ENCODE measurements around the gene CLSTN1. TPM values are rescaled to one million over a fixed set of nuclear protein-coding genes. Genes with fewer than 3 reads are reported as not detected.

The CLSTN1 gene
- total RNA-seq, 1 donor from 2014 or later = 75.4 TPM

DNA sequence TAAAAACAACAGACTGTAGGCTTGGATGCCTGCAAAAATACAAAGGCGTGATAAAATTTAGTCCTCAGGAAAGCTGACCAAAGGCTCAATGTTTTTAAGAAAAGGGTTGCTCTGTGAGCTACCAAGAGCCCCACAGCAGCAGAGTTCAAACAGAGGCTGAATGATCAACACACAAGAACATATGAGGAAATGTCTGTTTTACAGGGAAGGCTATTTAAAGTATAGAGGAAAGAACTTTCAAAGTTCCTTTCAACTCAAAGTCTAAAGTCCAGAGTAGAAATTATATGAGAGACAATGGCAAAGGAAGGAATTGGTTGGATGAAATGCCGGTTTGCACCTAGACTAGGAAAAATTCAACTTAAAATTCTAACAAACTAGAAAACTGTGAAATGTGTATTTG is 8.6 kb downstream of the CLSTN1 start:
- no peak overlapping the region for H3K27ac ChIP-seq
- peaks cover 16% of the 10 kb centered on the region for H3K4me1 ChIP-seq
- H3K9me3 Mint-ChIP-seq = peaks cover 3% of the 10 kb centered on the region
- H3K27me3 Mint-ChIP-seq (ENCODE audit: insufficient read depth, low read depth) = peaks cover 2% of the 10 kb centered on the region
- H3K27me3 ChIP-seq = no peaks in the 10 kb centered on the region
- H3K27ac Mint-ChIP-seq = no peak overlapping the region
- no peak for TF ChIP-seq EZH2 (IDR thresholded peaks at IDR 0.05)
- TF ChIP-seq EZH2phosphoT487 (IDR thresholded peaks at IDR 0.05) = no peak
- TF ChIP-seq, protein P1, sequence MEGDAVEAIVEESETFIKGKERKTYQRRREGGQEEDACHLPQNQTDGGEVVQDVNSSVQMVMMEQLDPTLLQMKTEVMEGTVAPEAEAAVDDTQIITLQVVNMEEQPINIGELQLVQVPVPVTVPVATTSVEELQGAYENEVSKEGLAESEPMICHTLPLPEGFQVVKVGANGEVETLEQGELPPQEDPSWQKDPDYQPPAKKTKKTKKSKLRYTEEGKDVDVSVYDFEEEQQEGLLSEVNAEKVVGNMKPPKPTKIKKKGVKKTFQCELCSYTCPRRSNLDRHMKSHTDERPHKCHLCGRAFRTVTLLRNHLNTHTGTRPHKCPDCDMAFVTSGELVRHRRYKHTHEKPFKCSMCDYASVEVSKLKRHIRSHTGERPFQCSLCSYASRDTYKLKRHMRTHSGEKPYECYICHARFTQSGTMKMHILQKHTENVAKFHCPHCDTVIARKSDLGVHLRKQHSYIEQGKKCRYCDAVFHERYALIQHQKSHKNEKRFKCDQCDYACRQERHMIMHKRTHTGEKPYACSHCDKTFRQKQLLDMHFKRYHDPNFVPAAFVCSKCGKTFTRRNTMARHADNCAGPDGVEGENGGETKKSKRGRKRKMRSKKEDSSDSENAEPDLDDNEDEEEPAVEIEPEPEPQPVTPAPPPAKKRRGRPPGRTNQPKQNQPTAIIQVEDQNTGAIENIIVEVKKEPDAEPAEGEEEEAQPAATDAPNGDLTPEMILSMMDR (IDR thresholded peaks at IDR 0.05) = no peak
- no peak overlapping the region for H3K4me3 Mint-ChIP-seq
- H4K20me1 ChIP-seq (ENCODE audit: low read depth) = peaks cover 96% of the 10 kb centered on the region
- H3K4me2 ChIP-seq = no peak overlapping the region
- peaks cover 100% of the 10 kb centered on the region for H3K79me2 ChIP-seq (ENCODE audit: low read depth)
- H3K9ac ChIP-seq = no peak overlapping the region
- H3K4me3 ChIP-seq = no peak overlapping the region
- H3F3A ChIP-seq (ENCODE audit: low read depth) = peaks cover 32% of the 10 kb centered on the region
- no peak overlapping the region for H2AFZ ChIP-seq (replicated peaks)
- no peaks in the 10 kb centered on the region for H3K36me3 ChIP-seq
- no peak for DNase-seq (ENCODE audit: low spot score)
- H3K9me3 ChIP-seq (ENCODE audit: low read depth) = no peaks in the 10 kb centered on the region
- peaks cover 21% of the 10 kb centered on the region for H3K36me3 Mint-ChIP-seq
- H3K4me1 Mint-ChIP-seq = peaks cover 13% of the 10 kb centered on the region

GRCh38 chr1:9814619-9815018 is 9.1 kb downstream of the CLSTN1 start:
- TF ChIP-seq EZH2 (IDR thresholded peaks at IDR 0.05) (no peak), EZH2phosphoT487 (IDR thresholded peaks at IDR 0.05) (no peak)
- TF ChIP-seq, protein P1 (IDR thresholded peaks at IDR 0.05) = no peak
- Mint-ChIP-seq H3K27me3 (ENCODE audit: insufficient read depth, low read depth) (peaks cover 2% of the 10 kb centered on the region), H3K27ac (no peak overlapping the region), H3K9me3 (peaks cover 3% of the 10 kb centered on the region), H3K4me1 (peaks cover 10% of the 10 kb centered on the region), H3K36me3 (peaks cover 21% of the 10 kb centered on the region), H3K4me3 (no peak overlapping the region)
- no peak for DNase-seq (ENCODE audit: low spot score)
- H3K79me2 ChIP-seq (ENCODE audit: low read depth) = peaks cover 100% of the 10 kb centered on the region
- no peak overlapping the region for H3K9ac ChIP-seq
- H2AFZ ChIP-seq (replicated peaks) = no peak overlapping the region
- H3K4me2 ChIP-seq = no peak overlapping the region
- peaks cover 95% of the 10 kb centered on the region for H4K20me1 ChIP-seq (ENCODE audit: low read depth)
- H3F3A ChIP-seq (ENCODE audit: low read depth) = peaks cover 29% of the 10 kb centered on the region
- peaks cover 16% of the 10 kb centered on the region for H3K4me1 ChIP-seq
- no peaks in the 10 kb centered on the region for H3K27me3 ChIP-seq
- H3K27ac ChIP-seq = no peak overlapping the region
- no peaks in the 10 kb centered on the region for H3K9me3 ChIP-seq (ENCODE audit: low read depth)
- no peaks in the 10 kb centered on the region for H3K36me3 ChIP-seq
- no peak overlapping the region for H3K4me3 ChIP-seq

DNA sequence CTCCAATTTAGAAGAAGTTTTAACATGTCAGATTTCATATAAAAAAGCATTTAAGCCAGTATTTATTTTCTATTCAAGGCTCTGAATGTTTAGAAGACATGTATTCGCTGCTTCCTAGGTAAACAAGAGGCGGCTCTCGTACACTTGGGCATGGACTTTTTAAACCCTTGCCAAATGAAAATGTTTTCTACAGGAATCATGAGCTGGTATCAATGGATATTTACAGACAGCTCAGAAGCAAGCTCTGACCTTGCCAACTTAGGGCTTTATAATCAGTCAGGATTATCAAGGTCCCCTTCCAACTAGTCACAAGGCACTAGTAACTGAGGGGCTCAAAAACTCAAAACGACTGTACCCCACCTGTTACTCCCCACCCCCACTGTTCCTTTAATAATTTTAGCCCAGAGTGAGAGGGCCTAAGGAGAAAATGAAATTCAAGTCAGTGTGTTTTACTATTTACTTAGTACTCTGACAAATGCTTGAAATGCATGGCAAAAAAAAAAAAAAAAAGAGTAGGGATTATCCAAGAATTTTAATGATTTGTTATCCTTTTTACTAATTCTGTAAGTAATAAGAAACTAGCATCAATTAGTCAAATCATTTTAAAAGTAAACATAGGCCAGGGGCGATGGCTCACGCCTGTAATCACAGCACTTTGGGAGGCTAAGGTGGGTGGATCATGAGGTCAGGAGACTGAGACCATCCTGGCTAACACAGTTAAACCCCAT is 12.4 kb downstream of the CLSTN1 start:
- H3K27ac ChIP-seq = no peak overlapping the region
- no peak overlapping the region for H3K9ac ChIP-seq
- H3F3A ChIP-seq (ENCODE audit: low read depth) = peaks cover 25% of the 10 kb centered on the region
- peaks cover 100% of the 10 kb centered on the region for H3K79me2 ChIP-seq (ENCODE audit: low read depth)
- no peak overlapping the region for H2AFZ ChIP-seq (replicated peaks)
- no peaks in the 10 kb centered on the region for H3K27me3 ChIP-seq
- no peak overlapping the region for H3K4me3 ChIP-seq
- peaks cover 1% of the 10 kb centered on the region for H3K27me3 Mint-ChIP-seq (ENCODE audit: insufficient read depth, low read depth)
- H3K36me3 Mint-ChIP-seq = peaks cover 12% of the 10 kb centered on the region
- H3K36me3 ChIP-seq = no peaks in the 10 kb centered on the region
- no peaks in the 10 kb centered on the region for H3K9me3 Mint-ChIP-seq
- DNase-seq (ENCODE audit: low spot score) = no peak
- peaks cover 22% of the 10 kb centered on the region for H3K4me1 ChIP-seq
- TF ChIP-seq, protein P1 (IDR thresholded peaks at IDR 0.05) = no peak
- TF ChIP-seq EZH2phosphoT487 (IDR thresholded peaks at IDR 0.05) = no peak
- TF ChIP-seq EZH2 (IDR thresholded peaks at IDR 0.05) = no peak
- peaks cover 26% of the 10 kb centered on the region for H3K4me1 Mint-ChIP-seq
- H3K9me3 ChIP-seq (ENCODE audit: low read depth) = no peaks in the 10 kb centered on the region
- H3K27ac Mint-ChIP-seq = no peak overlapping the region
- no peak overlapping the region for H3K4me3 Mint-ChIP-seq
- H3K4me2 ChIP-seq = no peak overlapping the region
- peaks cover 97% of the 10 kb centered on the region for H4K20me1 ChIP-seq (ENCODE audit: low read depth)

All from neural progenitor cell (in vitro differentiated cells).